Kidney glomerular epithelial cell (primary cell): ENCODE measurements around the gene CRY2.
"Not testable (repeated sequence)": the region's sequence is repeated elsewhere in the genome, so short reads cannot be mapped to it uniquely, and the experiment has no call there.

ENCODE experiments used
- DNase-seq: peaks from one replicate; lab custom pipeline; 2025; lab: John Stamatoyannopoulos, UW

The CRY2 gene

DNA sequence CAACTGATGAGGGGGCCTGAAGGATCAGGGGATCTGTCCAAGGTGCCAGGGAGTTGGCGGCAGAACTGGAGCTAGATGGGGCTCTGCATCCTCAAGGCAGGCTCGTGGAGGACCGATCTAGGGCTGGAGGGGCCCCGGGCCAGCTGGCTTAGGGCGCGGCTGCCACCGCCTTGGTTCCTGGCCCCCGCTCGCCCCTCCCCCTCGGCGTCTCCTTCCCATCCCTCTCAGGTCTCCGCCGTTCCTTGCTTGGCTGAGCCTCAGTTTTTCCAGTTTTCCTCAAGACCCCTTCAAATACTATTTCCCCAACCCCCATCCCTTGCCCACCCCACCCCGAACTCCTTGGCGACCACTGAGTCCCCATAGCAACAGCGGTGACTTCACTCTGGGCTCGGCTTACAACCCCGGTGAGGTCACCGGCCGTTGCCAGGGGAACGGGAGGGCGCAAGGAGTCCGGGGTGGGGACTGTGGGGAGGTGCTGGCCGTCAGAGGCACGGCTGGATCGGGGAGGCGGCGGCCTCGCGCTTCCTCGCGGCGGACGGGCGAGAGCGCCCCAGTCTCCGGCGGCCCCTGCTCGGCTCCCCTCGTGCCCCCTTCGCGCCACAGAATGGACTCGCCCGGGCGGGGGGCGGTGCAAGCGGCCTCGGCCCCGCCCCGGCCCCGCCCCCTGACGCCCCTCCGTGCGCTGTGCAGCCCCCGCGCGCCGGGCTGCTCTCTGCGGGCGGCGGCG is 52.3 kb downstream of the CRY2 start:
- DNase-seq, result peak; percentile 43

DNA sequence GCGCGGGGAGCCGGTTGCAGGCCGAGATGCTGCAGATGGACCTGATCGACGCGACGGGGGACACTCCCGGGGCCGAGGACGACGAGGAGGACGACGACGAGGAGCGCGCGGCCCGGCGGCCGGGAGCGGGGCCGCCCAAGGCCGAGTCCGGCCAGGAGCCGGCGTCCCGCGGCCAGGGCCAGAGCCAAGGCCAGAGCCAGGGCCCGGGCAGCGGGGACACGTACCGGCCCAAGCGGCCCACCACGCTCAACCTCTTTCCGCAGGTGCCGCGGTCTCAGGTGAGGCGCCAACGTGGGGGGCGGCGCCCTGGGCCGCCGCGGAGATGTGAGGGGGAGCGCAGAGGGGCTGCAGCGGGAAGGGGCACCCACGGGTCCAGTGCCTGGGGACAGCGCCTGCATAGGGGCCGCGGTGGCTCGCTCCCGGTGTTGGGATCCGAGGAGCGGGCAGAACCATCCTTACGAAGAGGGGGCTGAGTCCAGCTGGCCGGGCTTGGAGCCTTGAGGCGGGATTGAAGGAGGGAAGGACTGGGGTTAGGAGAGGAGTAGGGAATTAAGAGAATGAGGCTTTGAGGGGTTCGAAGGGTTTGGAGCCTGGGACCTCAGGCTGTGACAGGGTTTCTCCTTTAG is 53.0 kb downstream of the CRY2 start:
- not testable (repeated sequence) for DNase-seq

DNA sequence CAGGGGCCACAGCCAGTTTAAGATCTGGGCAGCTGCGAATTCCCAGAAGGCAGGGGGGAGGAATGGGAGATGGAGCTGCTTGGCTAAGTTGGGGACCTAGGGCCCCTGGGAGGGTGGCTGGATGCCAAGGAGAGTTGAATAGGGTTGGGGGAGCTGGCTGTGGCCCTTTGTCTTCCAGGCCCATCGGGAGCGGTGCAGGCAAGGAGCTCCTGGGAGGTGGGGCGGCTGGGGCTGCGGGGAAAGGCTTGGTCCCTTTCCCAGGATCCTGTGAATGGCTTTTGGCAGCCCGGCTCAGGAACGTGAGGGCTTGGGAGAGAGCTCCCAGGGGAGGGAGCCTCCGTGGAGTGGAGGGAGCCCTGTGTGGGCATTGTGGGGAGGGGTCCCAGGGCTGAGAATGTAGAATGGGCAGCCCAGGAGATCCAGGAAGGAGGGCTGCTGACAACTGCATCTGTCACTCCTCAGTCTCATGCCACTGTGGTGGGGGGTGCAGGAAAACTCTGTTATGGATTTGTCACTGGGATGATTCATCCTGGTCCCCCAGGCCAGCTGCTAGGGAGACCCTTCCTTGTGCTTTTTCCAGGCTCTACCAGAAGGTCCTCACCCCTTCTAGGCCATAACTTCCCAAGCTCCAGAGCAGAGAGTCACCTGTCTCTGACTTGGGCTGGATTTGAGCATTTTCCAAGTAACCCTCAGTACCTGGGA is 53.8 kb downstream of the CRY2 start:
- DNase-seq, result no peak

DNA sequence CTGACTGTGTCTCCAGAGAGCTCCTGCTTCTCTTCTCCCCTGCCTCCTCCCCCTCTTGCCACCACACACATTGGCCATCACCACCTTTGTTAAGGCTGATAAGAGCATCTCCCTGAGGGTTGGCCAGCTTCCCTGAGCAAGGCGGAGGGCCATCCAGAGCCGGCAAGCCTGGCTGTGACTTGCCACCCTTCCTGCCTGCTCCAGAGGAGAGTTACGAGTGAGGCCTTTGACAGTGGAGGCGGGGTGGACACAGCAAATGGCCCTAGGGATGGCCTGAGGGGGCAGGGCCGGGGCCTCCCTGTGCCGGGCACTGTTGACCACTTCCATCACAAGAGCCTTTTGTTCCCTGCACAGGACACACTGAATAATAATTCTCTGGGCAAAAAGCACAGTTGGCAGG is 54.4 kb downstream of the CRY2 start:
- DNase-seq, result no peak

DNA sequence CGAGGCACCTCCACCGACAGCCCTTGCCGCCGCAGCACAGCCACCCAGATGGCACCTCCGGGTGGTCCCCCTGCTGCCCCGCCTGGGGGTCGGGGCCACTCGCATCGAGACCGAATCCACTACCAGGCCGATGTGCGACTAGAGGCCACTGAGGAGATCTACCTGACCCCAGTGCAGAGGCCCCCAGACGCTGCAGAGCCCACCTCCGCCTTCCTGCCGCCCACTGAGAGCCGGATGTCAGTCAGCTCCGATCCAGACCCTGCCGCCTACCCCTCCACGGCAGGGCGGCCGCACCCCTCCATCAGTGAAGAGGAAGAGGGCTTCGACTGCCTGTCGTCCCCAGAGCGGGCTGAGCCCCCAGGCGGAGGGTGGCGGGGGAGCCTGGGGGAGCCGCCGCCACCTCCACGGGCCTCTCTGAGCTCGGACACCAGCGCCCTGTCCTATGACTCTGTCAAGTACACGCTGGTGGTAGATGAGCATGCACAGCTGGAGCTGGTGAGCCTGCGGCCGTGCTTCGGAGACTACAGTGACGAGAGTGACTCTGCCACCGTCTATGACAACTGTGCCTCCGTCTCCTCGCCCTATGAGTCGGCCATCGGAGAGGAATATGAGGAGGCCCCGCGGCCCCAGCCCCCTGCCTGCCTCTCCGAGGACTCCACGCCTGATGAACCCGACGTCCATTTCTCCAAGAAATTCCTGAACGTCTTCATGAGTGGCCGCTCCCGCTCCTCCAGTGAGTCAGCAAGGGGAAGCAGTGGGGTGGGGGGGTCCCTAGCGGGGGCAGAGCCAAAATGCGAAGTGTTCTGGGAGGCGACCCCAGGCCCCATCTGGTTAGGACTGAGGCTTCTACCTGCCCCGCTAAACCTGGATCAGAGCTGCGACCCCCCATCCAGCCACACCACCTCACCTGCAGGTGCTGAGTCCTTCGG is 55.4 kb downstream of the CRY2 start:
- no peak for DNase-seq

DNA sequence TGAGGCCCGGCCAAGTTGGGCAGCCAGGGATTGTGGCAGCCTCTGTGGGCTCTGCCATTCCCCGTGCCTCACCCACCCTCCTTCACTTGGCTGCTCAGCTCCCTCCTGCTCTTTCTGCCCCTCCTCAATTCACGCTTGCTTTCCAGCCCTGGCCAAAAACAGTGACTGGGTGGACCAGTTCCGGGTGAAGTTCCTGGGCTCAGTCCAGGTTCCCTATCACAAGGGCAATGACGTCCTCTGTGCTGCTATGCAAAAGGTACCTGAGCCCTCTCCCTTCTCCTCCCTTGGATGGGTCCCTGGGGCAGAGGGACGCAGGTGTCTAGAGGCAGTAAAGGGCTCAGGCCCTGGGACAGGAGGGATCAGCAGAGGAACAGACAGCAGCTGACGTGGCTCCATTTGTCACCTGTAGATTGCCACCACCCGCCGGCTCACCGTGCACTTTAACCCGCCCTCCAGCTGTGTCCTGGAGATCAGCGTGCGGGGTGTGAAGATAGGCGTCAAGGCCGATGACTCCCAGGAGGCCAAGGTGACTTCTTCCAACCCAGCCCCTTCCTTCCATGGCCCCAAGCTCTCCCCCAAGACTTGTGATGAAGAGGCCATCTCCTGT is 57.1 kb downstream of the CRY2 start:
- no peak for DNase-seq

DNA sequence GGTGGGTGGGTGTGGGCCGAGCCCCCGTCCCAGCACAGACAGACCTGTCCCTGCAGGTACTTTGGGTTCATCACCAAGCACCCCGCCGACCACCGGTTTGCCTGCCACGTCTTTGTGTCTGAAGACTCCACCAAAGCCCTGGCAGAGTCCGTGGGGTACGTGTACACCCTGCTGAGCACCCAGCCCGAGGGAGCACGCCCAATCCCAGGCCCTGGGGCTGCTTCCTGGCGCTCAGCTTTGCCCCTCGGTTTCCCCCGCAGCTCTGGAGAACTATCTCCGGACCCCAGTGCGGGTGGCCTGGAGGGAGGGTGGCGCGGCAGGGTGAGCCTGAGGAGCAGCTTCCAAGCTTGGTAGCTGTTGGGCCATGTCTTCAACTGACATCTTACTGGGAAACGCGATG is 57.8 kb downstream of the CRY2 start:
- DNase-seq, result no peak

DNA sequence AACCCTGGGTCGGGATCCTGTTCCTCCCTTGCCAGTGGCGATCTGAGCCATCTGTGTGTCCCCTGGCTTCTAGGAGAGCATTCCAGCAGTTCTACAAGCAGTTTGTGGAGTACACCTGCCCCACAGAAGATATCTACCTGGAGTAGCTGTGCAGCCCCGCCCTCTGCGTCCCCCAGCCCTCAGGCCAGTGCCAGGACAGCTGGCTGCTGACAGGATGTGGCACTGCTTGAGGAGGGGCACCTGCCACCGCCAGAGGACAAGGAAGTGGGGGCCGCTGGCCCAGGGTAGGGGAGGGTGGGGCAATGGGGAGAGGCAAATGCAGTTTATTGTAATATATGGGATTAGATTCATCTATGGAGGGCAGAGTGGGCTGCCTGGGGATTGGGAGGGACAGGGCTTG is 58.3 kb downstream of the CRY2 start:
- DNase-seq, result not testable (repeated sequence)

DNA sequence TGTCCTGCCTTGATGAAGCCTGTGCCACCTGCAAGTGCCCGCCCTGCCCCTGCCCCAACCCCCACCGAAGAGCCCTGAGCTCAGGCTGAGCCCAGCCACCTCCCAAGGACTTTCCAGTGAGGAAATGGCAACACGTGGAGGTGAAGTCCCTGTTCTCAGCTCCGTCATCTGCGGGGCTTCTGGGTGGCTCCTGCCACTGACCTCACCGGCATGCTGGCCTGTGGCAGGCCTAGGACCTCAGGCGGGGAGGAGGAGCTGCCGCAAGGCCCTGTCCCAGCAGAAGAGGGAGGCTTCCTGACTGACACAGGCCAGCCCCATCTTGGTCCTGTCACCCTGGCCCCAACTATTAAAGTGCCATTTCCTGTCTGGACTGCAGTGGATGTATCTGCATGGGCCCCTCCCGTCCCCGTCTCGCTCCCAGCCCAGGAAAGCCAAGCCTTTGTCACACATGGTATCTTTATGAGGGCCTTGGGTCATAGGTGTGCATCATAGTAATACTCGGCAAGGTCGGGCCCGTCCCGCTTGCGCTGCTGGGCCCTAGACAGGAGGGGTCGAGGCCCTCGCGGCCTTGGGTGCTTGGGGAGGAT is 58.9 kb downstream of the CRY2 start:
- DNase-seq, result no peak

DNA sequence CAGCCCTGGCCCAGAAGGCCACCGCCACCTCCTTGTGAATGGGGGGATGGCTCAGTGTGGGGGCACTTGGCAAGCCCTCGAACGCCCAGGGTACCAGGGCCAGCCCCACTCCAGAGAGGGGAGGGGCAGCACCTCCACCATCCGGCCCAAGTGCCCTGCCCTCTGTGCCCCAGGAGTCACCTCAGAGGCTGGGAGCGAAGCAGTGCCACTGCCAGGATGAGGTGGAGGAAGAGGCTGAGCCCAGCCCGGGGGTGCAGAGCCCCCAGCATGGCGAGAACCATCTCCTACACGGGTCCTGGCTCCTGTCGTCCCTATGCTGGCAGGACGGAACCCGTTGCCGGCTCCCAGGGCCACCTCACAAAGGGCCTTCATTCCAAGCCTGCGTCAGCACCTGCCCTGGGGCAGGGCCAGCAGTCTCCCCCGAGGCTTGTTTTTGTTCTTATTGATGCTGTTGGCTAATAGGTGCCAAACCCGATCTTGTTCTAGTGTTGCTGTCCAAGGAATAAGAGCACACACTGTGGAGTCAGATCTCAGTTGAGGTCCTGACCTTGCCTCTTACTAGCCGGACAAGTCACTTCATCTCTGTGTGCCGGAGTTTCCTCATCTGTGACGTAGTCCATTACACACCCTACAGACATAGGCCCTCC is 59.8 kb downstream of the CRY2 start, which contains the start of gene FREY1:
TSS of gene FREY1 (minus strand) at position 307 of the 647 bp plus-strand sequence. CDS start at position 281, 26 bp downstream.
- no peak for DNase-seq

DNA sequence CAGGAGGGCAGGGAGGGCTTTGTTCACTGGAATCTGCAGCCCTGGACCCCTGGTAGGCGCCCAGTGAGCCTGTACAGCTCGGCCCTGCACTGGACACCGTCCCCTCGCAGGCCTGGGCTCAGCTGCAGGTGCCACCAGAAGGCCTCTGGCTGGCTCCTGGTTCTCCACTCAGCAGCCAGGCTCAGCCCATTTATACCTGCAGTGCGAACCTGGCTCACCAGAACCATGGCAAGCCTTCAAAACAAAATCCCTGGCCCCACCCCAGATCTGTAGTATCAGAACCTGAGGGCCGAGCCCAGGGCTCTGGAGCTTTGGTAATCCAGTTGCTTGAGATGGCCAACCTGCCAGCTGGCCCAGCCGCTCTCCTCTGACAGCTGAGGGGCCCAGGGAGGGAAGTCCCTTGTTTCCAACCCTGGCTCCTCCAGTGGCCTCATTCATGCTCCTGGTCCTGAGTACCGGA is 60.7 kb downstream of the CRY2 start:
- DNase-seq, result no peak

DNA sequence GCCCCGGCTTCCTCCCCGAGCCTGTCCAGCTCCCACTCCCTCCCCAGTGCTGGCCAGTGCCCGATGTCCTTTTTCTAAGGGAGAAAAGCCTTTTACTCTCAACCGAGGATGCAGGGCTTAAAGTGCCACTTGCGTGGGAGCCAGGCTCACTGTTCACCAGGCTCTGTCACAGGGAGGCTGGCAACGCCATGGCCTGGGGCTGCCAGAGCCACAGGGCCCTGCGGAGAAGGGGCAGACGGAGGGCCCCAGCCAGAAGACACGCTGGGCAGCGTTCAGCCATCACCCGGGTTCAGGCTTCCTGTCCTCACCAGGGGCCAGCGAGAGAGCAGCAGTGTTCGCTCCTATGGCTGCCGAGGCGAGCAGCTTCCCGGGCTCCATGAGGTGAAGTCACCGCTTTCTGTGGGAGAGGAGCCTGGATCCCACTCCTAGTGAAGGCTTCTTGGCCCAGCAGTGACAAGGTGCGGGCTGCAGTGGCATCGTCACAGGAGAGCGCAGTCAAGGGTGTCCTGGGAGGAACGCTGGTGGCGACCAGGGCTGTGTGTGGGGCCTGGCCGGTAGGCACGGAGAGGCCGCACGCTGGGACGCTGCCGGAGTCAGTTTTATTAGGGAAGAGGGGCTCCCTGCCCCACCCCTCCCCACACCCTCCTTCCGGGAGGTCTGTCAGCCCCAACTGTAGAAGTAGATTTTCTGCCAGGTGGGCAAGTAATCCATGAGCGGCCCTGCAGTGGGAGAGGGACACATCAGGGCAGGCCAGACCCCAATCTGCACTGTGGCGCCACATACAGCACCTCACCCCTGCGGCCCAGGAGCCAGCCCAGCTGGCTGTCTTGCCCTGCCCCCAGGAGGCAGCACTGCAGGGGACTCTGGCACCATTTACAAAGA is 62.6 kb downstream of the CRY2 start:
- no peak for DNase-seq

DNA sequence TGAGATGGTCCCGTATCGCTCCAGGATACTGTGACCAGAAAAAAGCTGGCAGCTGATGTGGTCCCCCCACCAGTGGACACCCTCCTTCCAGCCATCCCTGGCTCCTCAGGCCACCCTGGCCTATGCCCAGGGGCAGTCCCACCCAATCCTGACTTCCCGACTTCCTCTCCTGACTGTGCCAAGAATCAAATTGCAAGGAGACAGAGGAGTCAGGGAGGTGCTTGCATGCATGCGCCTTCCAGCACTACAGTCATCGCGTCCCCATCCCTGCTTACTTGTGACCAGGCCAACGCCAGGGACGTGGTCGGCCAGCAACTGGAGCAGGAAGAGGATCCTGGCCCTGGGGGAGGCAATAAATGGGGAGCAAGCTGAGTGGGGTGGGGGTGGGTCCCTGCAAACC is 63.3 kb downstream of the CRY2 start:
- DNase-seq, result no peak

DNA sequence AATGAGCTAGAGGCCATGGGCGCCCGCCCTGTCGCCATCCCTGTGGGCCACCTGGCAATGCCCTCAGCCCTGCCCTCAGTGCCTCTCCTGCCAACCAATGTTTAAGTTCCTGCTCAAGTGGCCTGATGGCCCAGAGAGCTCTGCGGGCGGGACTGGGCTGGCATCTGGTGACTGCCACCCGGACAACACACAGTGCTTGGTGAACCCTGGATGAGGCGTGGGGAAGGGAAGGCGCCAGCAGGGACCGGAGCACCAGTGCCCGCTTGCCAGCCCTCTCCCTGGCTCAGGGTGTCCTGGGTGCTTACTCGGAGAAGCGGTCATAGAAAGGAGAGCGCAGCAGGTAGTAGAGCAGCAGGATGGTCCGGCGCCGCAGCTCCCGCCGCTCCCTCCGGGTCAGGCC is 66.2 kb downstream of the CRY2 start:
- DNase-seq, result no peak

DNA sequence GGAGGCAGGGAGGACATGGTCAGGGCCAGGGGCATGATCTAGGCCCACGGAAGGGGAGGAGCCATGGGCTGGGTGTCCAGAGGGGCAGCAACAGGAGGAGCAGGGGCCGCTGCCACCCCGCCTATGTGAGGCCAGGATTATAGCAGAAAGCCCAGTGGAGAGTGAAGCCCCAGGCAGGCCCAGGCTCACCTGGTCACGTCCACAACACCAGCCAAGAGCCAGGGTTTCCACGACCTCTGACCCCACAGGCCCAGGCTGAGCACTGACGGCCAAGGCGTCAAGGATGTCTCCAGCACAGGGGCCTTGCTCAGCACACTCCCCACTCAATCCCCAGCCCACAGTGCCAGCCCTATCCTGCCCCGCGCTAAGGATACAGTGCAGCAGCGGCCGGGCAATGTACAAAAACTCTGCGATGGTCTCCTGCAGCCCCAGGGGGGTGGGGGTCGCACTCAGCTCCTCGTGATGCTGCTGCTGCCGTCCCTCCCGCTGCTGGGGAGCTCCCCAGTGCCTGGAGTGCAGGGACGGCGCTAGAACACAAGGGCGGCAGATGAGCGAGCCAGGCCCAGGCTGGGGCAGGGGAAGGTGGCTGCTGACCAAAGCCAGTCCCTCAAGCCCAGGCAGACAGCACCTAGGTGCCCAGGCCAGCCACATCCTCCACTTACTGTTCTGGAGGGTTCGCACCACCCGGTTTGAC is 66.8 kb downstream of the CRY2 start:
- no peak for DNase-seq

DNA sequence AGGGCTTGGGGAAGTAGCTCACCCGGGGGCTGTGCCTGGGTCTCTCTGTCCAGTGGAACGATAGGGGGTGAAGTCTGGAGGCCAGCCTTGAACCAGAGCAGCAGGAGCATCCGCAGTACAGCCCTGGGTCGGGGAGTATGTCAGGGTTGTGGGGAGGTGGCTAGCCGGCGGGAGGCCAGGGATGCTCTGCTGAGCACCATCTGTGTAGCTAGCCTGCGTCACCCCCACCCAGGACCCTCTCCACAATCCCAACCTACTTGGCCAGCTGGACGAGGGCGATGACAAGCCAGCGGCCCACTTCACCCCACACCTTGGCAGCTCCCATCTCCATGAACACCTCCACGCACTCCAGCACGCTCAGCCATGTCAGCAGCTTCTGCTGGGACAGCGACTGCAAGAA is 68.2 kb downstream of the CRY2 start:
- no peak for DNase-seq

DNA sequence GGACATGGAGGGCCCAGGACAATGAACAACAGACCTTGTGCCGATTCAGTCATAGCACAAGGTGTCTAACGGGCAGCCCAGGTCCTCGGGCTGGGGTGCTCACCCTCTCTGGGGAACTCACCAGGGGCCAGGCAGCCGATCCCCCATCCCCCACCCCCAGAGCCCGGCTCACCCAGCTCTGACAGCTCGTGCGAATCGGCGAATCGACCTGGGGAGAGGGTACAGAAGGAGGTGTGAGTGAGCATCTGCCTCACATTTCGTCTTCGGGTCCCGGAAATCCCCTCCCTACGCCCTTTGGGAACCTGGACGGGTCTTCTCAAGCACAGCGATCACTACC is 70.0 kb downstream of the CRY2 start:
- no peak for DNase-seq

DNA sequence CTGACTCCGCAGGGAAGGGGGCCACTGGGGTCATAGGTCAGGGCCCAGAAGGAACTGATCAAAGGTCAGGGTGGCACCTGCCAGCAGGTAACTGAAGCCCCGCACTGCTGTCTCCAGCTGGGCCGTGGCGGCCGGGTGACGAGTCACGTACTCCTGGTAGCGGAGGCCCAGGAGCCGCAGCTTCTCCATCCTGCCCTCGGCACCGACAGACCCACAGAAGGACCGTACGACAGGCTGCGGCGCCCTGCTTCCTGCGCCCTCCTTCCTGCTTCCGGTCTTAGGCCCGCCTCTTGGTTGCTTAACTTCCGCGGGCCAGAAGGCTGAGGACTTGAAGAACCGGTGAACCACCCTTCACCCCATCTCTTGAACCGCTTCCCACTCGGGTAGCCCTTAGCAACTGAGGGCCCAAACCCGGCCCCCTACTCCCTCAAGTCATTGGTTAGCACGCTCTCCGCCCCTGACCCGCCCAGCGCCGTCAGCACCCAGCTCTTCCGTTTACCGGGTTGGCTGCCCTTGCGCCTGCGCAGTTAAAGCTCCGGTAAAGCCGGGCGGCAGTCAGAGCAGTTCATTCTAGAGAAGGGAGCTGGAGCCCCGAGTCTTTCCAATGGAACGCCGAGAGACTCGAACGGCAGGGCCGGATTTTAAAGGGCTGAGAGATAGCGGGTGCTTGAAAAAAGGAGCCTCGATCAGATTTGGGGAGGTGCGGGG is 70.5 kb downstream of the CRY2 start, which contains the start of gene PEX16:
TSS of gene PEX16 (minus strand) at position 255 of the 708 bp plus-strand sequence. CDS start at position 189, 66 bp downstream.
- DNase-seq, result peak; percentile 98
